Gastrocnemius medialis (tissue), 4 donors: ENCODE measurements around the gene RNF144A.

Experiments
- CTCF ChIP-seq, 5 experiments: fragments of 450-650 bp in 3 of 5; fragments of 200-600 bp in 2 of 5; sonication (generic) in 2 of 5; IDR thresholded peaks in 4 of 5; conservative IDR thresholded peaks in 1 of 5; 1 replicate in 4 of 5; 2 replicates in 1 of 5; pipeline ENCODE4 v1.5.1; 2016 to 2019; ENCODE audit warnings: antibody characterized with exemption in 5 of 5, mild to moderate bottlenecking in 3 of 5, moderate library complexity in 3 of 5
- POLR2A ChIP-seq, 2 donors: fragments of 450-650 bp; IDR thresholded peaks; one replicate each; pipeline ENCODE4 v1.6.1; 2017; ENCODE audit warnings: antibody characterized with exemption in 2 of 2, mild to moderate bottlenecking in 2 of 2, moderate library complexity in 2 of 2

GRCh38 chr2:7071916-7072556 is 154.8 kb downstream of the RNF144A start:
- TF ChIP-seq POLR2A (IDR thresholded peaks at IDR 0.05) (no peak), CTCF (IDR thresholded peaks at IDR 0.05 in 4 of 5, conservative IDR thresholded peaks at IDR 0.05 in 1 of 5) (no peak)
